RPMI7951 (cell line): ENCODE measurements around the gene HDAC8. TPM values are rescaled to one million over a fixed set of nuclear protein-coding genes. Genes with fewer than 3 reads are reported as not detected.
"Not testable (repeated sequence)": the region's sequence is repeated elsewhere in the genome, so short reads cannot be mapped to it uniquely, and the experiment has no call there.

Source experiments
- DNase-seq: peaks from one replicate; pipeline ENCODE4 v3.0.0-alpha.2; 2012; ENCODE audit warnings: low read depth
- total RNA-seq: library from RNA; depleted of rRNA; stranded (reverse); fragments of >200 nt; shearing (Covaris generic); gene quantifications from 2 replicates; pipeline ENCODE4 v1.2.3, GENCODE V29; 2014

HDAC8 gene
- total RNA-seq, 1 experiment from 2014 or later = 35.0 TPM

GRCh38 chrX:72461766-72462165, 110.9 kb downstream of the HDAC8 start:
- DNase-seq = peak; percentile 41

GRCh38 chrX:72461288-72461687, 111.4 kb downstream of the HDAC8 start:
- peak; percentile 13 for DNase-seq

- DNase-seq = no peak
Measured at GRCh38 chrX:72460715-72461114, 111.9 kb downstream of the HDAC8 start.

GRCh38 chrX:72449034-72449433, 123.6 kb downstream of the HDAC8 start:
- DNase-seq = not testable (repeated sequence)

- not testable (repeated sequence) for DNase-seq
Measured at GRCh38 chrX:72440764-72441163, 131.9 kb downstream of the HDAC8 start.

- DNase-seq = no peak
Measured at GRCh38 chrX:72436010-72436409, 136.6 kb downstream of the HDAC8 start.

- peak; percentile 18 for DNase-seq
Measured at GRCh38 chrX:72430405-72430968, 142.2 kb downstream of the HDAC8 start.

- DNase-seq = no peak
Measured at GRCh38 chrX:72421797-72422196, 150.8 kb downstream of the HDAC8 start.

GRCh38 chrX:72409993-72410392, 162.7 kb downstream of the HDAC8 start:
- no peak for DNase-seq

- no peak for DNase-seq
Measured at GRCh38 chrX:72408885-72409284, 163.8 kb downstream of the HDAC8 start.

- not testable (repeated sequence) for DNase-seq
Measured at GRCh38 chrX:72405136-72405535, 167.5 kb downstream of the HDAC8 start.

- no peak for DNase-seq
Measured at GRCh38 chrX:72402614-72403013, 170.0 kb downstream of the HDAC8 start.

GRCh38 chrX:72399816-72400215, 172.8 kb downstream of the HDAC8 start:
- DNase-seq = no peak

GRCh38 chrX:72396117-72396516, 176.5 kb downstream of the HDAC8 start:
- no peak for DNase-seq

GRCh38 chrX:72395237-72395636, 177.4 kb downstream of the HDAC8 start:
- DNase-seq = peak; percentile 21

- peak; percentile 51 for DNase-seq
Measured at GRCh38 chrX:72394518-72395170, 178.0 kb downstream of the HDAC8 start.

GRCh38 chrX:72393836-72394517, 178.7 kb downstream of the HDAC8 start:
- no peak for DNase-seq

GRCh38 chrX:72392816-72393800, 179.5 kb downstream of the HDAC8 start:
- DNase-seq = no peak

- no peak for DNase-seq
Measured at GRCh38 chrX:72392042-72392441, 180.6 kb downstream of the HDAC8 start.

- no peak for DNase-seq
Measured at GRCh38 chrX:72387247-72387646, 185.4 kb downstream of the HDAC8 start.

- no peak for DNase-seq
Measured at GRCh38 chrX:72382202-72382595, 190.4 kb downstream of the HDAC8 start.
